ENCODE data around the gene IFFO2. TPM values are rescaled to one million over a fixed set of nuclear protein-coding genes. Genes with fewer than 3 reads are reported as not detected.

Gene IFFO2
- total RNA-seq, 4 donors from 2014 or later: 5.0 to 145 (median 13.6) TPM

DNA sequence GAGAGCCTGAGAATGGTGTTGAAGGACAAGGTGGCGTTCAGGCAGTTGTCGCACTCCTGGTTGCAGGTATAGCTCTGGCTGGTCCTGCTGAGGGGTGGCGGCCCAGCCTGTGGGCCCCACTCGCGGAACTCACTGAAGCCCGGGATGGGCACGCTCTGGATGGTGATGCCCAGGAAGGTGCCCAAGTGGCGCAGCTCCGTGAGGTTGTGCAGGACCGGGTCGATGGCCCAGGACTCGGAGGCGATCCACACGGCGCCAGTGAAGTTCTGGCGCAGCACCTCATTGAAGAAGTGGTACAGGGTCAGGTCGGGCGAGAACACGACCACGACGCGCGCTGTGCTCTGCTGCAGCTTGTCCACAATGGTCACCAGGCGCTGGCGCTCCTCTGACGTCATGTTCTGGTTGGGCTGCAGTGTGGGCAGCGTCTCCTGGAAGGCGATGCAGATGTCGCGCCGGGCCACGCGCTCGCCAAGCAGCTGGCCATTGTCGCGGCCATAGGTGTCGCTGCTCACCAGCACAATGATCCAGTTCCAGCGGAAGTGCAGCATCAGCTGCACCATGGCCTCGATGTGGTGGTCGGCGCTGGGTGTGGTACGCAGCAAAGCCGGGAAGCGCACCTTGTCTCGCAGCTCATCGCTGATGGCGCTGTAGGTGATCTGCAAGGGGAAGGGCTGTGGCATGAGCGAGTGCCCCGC is 102.0 kb downstream of the IFFO2 start:
- TF ChIP-seq EP300 (IDR thresholded peaks at IDR 0.05; ENCODE audit: low read depth) (no peak), POLR2A (IDR thresholded peaks at IDR 0.05) (no peak), POLR2AphosphoS5 (IDR thresholded peaks at IDR 0.05) (no peak)
- TF ChIP-seq, protein P1, sequence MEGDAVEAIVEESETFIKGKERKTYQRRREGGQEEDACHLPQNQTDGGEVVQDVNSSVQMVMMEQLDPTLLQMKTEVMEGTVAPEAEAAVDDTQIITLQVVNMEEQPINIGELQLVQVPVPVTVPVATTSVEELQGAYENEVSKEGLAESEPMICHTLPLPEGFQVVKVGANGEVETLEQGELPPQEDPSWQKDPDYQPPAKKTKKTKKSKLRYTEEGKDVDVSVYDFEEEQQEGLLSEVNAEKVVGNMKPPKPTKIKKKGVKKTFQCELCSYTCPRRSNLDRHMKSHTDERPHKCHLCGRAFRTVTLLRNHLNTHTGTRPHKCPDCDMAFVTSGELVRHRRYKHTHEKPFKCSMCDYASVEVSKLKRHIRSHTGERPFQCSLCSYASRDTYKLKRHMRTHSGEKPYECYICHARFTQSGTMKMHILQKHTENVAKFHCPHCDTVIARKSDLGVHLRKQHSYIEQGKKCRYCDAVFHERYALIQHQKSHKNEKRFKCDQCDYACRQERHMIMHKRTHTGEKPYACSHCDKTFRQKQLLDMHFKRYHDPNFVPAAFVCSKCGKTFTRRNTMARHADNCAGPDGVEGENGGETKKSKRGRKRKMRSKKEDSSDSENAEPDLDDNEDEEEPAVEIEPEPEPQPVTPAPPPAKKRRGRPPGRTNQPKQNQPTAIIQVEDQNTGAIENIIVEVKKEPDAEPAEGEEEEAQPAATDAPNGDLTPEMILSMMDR (IDR thresholded peaks at IDR 0.05): no peak
- in situ Hi-C loops (cut with MboI; ENCODE audit: low pct_ligation_motif_present in 1 of 4, low pct_unique_long_range_greater_than_20kb in 1 of 4, low sequenced_read_pairs in 3 of 4) (no loop called here), intact Hi-C loops (cut with DNase I; ENCODE audit: low total_unique reads) (no loop called here)
- Histone ChIP-seq H3K36me3 (no peaks in the 10 kb centered on the region), H3K27ac (no peak overlapping the region), H3K4me1 (no peaks in the 10 kb centered on the region), H3K27me3 (no peaks in the 10 kb centered on the region), H3K9me3 (no peaks in the 10 kb centered on the region), H3K4me3 (no peak overlapping the region)
- DNase-seq: no peak
- WGBS, 2 donors (ENCODE audit: low coverage in 1 of 2): 93% methylated on average over 49 of the region's 49 CpGs; no CpG with 5 or more reads in 1 of the 2 donors

Small RNAs within 50 kb of the gene (small RNA-seq; reads per million reads assigned to genes)
- 0 reads per million in 4 donors for gene MIR1290
- gene MIR4695: 0 reads per million in 4 donors

Other genes with a start within 250 kb of the IFFO2 start
- gene TAS1R2, start 97.0 kb downstream of the IFFO2 start, total RNA-seq: not detected
- gene ALDH4A1, start 54.1 kb downstream of the IFFO2 start, total RNA-seq: 1 to 10 TPM; 3.8 to 6.0 (median 4.8) TPM

All from transverse colon (tissue), 4 donors.